ENCODE data around the gene UST.

UST gene

GRCh38 chr6:149063468-149063867, 316.6 kb downstream of the UST start:
- no peak for DNase-seq (ENCODE audit: low spot score)

GRCh38 chr6:149064001-149064659, 317.3 kb downstream of the UST start:
- no peak for DNase-seq (ENCODE audit: low spot score)

- DNase-seq (ENCODE audit: low spot score), result no peak
Measured at GRCh38 chr6:149064660-149065015, 317.8 kb downstream of the UST start.

- no peak for DNase-seq (ENCODE audit: low spot score)
Measured at GRCh38 chr6:149065121-149065520, 318.3 kb downstream of the UST start.

- no peak for DNase-seq (ENCODE audit: low spot score)
Measured at GRCh38 chr6:149065658-149066556, 319.1 kb downstream of the UST start.

- no peak for DNase-seq (ENCODE audit: low spot score)
Measured at GRCh38 chr6:149071997-149072396, 325.2 kb downstream of the UST start.

- DNase-seq (ENCODE audit: low spot score), result no peak
Measured at GRCh38 chr6:149074832-149075258, 328.0 kb downstream of the UST start.

- no peak for DNase-seq (ENCODE audit: low spot score)
Measured at GRCh38 chr6:149075616-149076354, 329.0 kb downstream of the UST start.

GRCh38 chr6:149076355-149076734, 329.5 kb downstream of the UST start:
- no peak for DNase-seq (ENCODE audit: low spot score)

- no peak for DNase-seq (ENCODE audit: low spot score)
Measured at GRCh38 chr6:149077208-149077607, 330.4 kb downstream of the UST start.

- no peak for DNase-seq (ENCODE audit: low spot score)
Measured at GRCh38 chr6:149078211-149078782, 331.5 kb downstream of the UST start.

- DNase-seq (ENCODE audit: low spot score), result no peak
Measured at GRCh38 chr6:149079456-149079855, 332.6 kb downstream of the UST start.

- DNase-seq (ENCODE audit: low spot score), result no peak
Measured at GRCh38 chr6:149079911-149080491, 333.2 kb downstream of the UST start.

- DNase-seq (ENCODE audit: low spot score), result no peak
Measured at GRCh38 chr6:149080511-149080910, 333.7 kb downstream of the UST start.

GRCh38 chr6:149081281-149081680, 334.5 kb downstream of the UST start:
- DNase-seq (ENCODE audit: low spot score), result no peak

- DNase-seq (ENCODE audit: low spot score), result peak; percentile 47
Measured at GRCh38 chr6:149082320-149082719, 335.5 kb downstream of the UST start.

- DNase-seq (ENCODE audit: low spot score), result no peak
Measured at GRCh38 chr6:149084026-149084425, 337.2 kb downstream of the UST start.

GRCh38 chr6:149084808-149085556, 338.2 kb downstream of the UST start:
- no peak for DNase-seq (ENCODE audit: low spot score)

- DNase-seq (ENCODE audit: low spot score), result no peak
Measured at GRCh38 chr6:149085557-149085938, 338.7 kb downstream of the UST start.

- no peak for DNase-seq (ENCODE audit: low spot score)
Measured at GRCh38 chr6:149086363-149086762, 339.5 kb downstream of the UST start.

- no peak for DNase-seq (ENCODE audit: low spot score)
Measured at GRCh38 chr6:149087898-149088297, 341.1 kb downstream of the UST start.

Data from kidney capillary endothelial cell (primary cell).